Stimulated activated CD4-positive, alpha-beta T cell treated with anti-CD3 and anti-CD28 coated beads, Interleukin-1b, Interleukin-23, amount 100 ng/mL, for 48 hours (primary cell): Measurements from ENCODE around the gene HSPB1.

Experiments
- DNase-seq: peaks from one replicate; pipeline ENCODE4 v3.0.0-alpha.2; 2020

HSPB1 gene

DNA sequence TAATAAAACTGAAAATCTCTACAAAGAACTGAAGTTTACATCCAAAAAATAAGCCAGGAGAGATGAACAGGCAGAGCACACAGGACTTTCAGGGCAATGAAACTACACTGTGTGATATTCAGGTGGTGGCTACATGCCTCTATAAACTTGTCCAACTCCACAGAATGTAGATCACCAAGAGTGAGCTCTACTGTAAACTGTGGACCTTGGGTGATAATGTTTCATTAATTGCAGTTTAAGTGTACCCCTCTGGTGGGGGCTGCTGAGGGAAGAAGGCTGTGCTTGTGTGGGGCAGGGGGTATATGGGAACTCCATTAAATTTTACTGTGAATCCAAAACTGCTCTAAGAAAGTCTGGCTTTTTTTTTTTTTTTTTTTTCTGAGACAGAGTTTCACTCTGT, 33.6 kb downstream of the HSPB1 start:
- no peak for DNase-seq

DNA sequence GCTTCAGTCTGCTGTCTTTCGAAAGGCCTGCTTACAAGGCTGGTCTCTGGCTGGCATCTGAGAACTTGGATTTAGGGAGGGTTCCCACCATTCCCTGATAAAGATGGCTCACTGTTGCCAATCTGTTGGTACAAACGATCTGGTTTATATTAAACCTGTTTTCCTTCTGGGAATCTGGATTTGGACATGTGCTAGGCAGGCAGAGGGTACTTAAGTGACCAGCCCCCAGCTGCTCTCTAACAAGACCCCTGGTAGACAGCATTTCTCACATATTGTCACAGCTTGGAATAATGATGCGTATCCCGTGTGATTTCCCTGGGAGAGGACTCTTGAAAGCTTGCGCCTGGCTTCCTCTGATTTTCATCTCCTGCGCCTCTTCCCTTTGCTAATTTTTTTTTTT, 34.7 kb downstream of the HSPB1 start:
- DNase-seq, result no peak

DNA sequence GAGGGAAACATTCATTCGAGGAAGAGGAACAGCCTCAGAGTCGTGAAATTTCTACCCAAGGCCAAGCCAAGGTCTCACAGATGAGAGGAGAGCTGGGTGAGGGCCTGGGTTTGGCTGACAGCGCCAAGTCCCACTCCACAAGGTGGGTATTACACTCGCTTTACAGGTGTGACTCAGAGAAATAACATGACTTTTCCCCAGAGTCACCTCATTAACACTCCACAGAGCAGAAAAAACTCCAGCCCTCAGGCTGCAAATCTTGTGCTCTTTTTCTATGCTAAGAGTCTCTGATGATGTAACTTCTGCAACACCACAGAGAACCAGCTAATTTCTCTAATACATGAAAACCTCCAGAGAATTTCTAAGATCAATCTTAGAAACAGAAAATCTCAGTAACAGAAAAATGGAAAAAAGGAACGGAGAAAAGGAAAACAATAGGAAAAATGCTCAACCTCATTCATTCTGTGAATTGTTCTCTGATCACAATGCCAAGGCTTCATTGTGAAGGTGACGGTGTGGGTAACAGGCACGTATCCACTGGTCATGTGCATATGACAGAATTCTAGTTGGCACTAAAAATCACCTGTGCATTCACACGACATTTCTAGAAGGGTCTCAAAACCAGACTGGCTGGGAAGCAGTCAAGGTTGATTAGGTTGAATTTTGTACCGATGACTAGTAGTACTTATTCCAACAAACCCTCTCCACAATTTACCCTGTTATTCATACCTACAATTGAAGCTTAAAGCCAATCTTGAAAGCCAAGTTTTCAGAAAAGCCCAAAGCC, 36.0 kb downstream of the HSPB1 start:
- DNase-seq, result no peak

DNA sequence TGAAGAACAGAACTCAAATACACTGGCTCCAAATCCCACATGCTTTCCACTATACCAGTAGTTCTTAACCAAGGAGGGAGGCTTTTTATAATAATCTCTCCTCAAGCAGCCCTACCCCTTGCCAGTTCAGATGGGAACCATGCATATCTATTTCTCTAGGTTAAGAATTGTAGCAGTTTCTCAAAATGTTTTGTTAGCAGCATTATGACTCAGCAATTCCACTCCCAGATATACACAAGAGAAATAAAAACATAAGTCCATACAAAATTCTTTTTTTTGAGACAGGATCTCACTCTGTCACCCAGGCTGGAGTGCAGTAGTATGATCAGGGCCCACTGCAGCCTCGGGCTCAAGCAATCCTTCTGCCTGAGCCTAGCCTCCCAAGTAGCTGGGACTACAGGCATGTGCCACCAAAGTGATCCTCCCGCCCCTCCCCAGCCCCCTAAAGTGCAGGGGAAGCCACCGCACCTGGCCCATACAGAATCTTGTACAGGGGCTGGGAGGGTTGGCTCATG, 38.2 kb downstream of the HSPB1 start:
- no peak for DNase-seq

DNA sequence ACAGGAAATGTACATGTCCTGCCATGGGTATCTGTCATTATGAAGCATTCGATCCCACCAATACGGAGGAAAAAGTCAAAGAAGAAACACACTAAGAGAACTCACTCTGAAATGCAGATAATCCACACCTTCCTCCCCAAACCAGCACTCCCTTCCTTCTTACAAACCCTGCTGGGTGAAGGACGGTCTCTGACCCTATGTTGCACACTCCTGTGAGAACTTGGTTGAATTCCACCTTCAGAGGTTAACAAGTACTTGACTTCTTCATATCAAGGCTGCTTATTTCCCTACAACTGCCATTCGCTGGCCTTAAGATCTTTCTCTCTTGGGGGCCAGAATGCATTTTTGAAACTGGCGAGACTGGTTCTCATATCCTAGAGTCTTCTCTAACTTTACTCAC, 39.7 kb downstream of the HSPB1 start:
- DNase-seq, result no peak

DNA sequence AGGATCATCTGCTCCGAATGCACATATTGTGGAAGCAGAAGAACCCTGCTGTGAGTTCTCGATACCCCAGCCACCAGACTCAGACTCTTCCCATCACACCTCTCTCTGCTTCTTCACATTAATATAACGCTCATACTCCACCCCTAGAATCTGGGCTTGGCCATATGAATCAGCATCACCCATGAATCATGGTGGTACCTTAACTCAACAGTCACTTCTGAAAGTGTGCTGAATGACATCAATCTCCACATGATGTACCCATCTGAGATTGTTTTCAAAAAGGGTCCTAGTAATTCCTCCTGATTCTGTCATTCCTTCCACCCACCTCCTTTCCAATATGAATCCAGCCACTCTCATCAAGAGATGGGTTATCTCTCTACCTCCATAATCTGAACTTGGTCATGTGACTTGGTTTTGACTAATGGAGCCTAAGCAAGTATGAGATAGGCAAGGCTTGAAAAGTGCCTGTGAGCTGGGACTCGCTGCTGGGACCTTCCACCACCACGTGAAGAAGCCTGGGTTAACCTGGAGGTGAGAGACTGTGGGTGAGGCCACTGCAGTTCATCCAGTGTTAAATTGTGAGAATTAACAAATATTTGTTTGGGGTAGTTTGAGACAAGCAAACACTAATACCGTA, 40.9 kb downstream of the HSPB1 start:
- DNase-seq, result peak; percentile 46

DNA sequence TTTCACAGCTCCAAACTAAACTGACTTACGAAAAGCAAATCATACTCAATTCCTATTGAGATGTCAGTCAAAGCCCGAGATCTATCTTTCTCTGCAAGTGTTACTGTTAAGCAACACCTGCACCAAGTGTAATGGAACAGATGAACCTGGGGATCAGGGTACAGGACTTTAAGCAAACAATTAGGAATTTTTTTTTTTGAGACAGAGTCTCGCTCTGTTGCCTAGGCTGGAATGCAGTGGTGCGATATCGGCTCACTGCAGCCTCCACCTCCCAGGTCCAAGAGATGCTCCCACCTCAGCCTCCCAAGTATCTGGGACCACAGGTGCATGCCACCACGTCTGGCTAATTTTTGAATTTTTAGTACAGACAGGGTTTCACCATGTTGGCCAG, 41.5 kb downstream of the HSPB1 start:
- no peak for DNase-seq

DNA sequence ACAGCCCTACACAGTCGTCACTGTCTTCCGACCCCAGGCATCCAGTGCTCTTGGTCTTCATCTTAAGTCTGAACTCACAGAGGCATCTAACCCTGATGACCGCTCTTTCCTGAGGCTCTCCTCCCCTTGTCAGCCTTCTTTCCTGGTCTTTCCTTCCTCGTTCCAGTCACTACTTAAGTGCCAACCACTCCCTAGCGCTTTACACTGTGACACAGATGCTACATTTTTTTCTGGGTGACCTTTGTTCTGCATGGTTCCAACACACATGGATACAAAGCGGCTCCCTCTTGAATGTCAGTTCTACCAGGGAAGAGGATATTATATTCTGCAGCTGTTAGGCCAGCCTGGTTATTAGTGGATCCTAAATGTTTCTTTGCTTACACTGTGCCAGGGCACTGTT, 43.6 kb downstream of the HSPB1 start:
- DNase-seq, result no peak

DNA sequence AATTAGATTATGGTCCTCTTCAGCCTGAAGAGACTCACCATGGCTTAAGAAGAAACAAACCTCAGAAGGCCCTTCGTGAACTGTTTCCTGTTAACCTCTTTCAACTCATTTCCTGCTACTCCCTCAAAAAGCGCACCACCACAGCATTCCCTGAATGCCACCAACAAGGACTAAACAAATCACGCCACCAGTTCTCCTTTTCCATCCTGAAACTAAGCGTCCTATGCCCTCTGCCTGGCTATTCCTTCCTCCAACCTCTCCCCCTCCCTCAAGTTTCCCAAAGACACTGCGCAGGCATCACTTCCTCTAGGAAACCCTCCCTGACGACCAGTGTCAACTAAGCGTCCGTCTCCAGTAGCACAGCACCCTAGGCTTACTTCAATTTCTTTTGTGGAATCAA, 44.3 kb downstream of the HSPB1 start:
- DNase-seq, result no peak

DNA sequence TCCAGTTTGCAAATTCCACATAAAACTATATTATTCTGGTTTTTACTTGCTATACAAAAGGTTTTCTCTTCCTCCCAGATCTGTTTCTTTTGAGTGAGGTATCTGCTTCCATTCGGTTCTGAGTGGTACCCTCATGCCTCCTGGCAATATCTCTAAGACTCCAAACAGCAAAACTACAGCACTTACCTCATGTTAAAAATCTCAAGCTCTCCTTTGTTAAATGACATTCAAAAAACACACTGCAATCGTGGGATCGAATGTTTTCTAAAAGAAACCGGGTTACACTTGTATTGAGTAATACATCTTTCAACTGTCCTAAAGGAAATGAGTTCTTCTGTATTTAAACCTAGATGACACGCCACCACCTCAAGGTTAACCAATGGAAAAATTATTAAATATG, 45.2 kb downstream of the HSPB1 start:
- no peak for DNase-seq

DNA sequence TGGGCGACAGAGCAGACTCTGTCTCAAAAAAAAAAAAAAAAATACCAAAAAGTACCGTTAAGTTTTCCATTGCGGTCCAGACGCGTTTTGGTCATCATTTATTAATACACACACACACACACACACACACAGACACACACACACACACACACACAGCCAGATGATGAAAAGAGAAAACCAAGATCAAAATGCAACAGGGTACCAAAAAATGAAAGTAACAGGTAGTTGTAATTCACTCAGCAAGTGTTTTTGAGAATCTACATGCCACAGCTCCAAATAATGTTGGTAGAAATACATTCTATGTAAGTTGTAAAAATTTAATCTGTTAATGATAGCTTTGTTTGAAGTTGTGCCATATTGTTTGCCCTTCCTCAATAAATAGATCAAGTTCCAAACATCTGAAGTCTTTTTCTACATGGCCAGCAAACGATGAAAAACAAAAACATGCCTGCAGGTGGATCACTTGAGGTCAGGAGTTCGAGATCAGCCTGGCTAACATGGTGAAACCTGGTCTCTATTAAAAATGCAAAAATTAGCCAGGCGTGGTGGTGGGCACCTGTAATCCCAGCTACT, 46.9 kb downstream of the HSPB1 start:
- DNase-seq, result no peak

DNA sequence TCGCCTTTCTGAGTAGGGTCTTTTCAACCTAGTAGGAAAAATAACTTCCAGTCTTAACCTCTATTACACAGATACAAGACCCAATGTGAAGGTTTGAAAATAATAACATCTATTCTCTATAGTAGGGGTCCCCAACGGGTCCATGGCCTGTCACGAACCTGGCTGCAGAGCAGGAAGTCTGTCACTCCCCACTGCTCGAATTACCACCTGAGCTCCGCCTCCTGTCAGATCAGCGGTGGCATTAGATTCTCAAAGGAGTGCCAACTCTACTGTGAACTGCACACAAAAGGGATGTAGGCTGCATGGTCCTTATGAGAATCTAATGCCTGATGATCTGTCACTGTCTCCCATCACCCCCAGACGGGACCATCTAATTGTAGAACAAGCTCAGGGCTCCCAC, 48.9 kb downstream of the HSPB1 start:
- no peak for DNase-seq

DNA sequence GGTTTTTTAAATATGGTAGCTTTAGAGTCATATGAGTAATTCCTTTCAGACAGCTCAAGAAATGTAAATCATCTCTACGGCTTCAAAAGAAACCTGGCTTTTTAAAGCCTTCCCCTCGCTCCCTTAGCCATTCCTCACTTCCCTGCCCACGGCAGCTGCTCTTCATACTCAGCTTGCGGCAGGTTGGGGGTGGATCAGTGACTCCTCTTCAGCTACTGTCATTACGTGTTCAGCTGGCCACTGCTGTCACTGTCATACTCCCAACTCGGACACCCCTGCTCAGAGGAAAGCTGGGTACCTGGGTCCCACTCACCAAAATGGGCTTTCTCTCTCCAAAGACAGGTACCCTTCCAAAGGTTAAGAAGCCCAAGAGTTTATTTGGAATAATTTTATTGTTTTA, 49.7 kb downstream of the HSPB1 start:
- DNase-seq, result peak; percentile 16

DNA sequence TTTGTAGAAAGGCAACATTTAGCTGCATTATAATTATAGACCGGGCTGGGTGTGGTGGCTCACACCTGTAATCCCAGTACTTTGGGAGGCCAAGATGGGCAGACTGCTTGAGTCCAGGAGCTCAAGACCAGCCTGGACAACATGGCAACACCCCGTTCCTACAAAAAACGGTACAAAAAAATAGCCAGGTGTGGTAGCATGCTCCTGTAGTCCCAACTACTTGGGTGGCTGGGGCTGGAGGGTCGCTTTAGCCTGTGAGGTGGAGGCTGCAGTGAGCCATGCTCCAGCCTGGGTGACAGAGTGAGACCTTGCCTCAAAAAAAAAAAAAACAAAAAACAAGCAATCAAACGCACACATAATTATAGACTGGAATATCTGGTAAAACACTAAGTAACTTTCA, 51.3 kb downstream of the HSPB1 start:
- DNase-seq, result no peak
